Measurements from ENCODE around the gene KCNA5.

DNA sequence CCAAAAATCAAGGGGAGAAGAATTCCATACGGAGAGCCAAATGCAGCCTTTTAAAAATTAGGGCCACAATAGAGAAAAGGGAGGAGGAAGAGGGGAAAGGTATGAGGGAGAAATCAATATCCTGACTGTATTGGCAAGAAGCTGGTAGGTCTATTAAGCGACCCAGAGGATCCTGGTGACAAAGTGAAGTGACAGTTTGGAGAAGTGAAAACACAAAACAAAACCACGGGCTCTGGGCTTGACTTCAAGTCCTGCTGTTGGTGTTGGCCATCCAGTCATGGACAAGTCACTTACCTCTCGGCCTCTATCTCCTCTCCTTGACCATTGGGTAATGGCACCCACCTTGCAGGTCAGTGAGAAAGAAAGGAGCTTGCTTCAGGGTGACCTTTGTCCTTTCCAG, 47.0 kb upstream of the KCNA5 start:
- no peak for TF ChIP-seq NFRKB (IDR thresholded peaks at IDR 0.05)
- no peak for TF ChIP-seq LEF1 (IDR thresholded peaks at IDR 0.05; ENCODE audit: borderline replicate concordance)
- TF ChIP-seq BHLHE40 (IDR thresholded peaks at IDR 0.05; ENCODE audit: borderline replicate concordance): no peak
- no peak for TF ChIP-seq L3MBTL2 (conservative IDR thresholded peaks at IDR 0.05)
- TF ChIP-seq FOXK2 (IDR thresholded peaks at IDR 0.05): no peak
- TF ChIP-seq ARNT (IDR thresholded peaks at IDR 0.05): no peak
- TF ChIP-seq ZNF384 (IDR thresholded peaks at IDR 0.05): no peak
- TF ChIP-seq FOXA1 (IDR thresholded peaks at IDR 0.05): no peak
- TF ChIP-seq ELF4 (IDR thresholded peaks at IDR 0.05): no peak
- no peak for TF ChIP-seq FOXM1 (IDR thresholded peaks at IDR 0.05; ENCODE audit: borderline replicate concordance)
- no peak for TF ChIP-seq CTBP1 (IDR thresholded peaks at IDR 0.05; ENCODE audit: borderline replicate concordance)
- TF ChIP-seq SP1 (IDR thresholded peaks at IDR 0.05): no peak

Data from HEK293T (cell line).